GM19452 (cell line): Measurements from ENCODE around the gene CYP2A6.
A peak's percentile ranks its signal among the peaks of the same experiment; 100 is the strongest.

Source experiments
- ATAC-seq: cut with Tn5 transposase; IDR thresholded peaks from one replicate; pipeline ENCODE4 v1.9.1; 2021; ENCODE audit not compliant: unreplicated experiment

The CYP2A6 gene

DNA sequence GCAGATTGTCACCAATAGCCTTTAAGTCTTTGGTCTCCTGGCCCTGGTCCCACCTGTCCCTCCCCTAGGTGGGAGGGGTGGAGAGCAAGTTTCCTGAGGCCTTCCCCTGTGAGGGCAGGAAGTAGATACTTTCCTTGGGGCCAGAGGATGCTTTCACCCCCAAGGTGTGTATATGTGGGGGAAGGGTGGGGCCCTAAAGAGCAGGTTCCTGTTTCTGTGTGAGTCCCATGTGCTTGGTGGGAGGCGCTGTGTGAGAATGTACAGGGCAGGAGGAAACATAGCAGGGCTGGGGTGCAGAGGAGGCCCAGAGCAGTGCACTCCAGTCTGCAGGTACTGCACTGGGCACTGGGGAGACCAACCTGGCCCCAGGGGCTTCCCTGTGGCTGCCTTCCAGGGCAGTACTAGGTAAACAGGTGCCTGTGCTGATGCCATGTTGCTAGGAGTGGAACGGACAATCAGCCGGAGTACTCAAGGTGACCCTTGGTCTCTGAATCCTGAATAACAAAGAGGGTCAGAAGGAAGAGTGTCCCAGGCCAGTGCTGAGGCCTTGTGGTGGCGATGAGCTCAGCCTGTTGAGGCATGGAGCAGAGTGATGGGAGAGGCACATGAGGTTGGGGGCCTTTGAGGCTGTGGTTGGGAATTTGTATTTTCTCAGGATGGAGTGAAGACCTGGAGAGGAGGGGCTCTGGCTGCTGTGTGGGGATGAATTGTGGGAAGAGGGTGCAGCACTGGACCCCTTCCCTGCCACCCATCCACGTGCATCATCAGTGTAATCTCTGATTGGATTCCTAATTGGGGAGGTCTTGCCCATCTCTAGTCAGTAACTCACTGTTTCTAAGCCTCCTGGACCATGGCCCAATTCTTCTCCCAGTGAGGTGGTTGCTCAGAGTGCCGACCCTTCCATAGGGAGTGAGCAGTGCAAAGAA, 46.1 kb downstream of the CYP2A6 start:
- ATAC-seq, result no peak

DNA sequence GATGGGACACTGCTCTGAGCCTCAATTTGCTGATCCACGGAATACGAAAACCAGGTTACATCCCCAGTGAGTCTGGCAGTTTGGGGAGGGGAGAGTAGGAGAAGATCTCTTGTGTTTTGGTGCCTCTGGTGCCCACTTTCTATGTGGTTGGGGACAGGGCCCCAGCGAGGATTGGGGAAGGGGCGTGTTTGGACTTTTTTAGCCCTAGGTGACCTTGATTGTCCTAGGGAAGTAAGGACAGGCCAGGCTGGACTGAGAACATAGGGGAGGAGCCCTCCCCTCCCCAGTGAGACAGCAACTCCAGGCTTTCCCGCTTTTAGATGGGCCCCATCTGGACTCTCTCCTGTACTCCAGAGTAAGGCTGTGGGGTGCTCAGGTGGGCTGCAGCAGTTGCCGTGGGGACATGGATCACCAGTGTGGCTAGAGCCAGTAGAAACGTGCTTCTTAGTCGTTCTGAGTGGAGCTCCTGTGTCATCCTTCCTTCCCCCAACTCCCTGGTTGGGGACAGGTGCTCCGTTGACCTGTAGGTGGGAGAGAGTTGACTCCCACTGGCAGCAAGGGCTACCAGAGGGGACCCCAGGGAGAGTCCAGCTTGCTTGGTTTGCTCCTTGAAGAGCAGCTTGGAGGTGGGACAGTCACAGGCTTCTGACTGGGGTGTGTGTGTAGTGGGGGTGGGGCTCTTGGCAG, 46.9 kb downstream of the CYP2A6 start:
- ATAC-seq, result no peak

GRCh38 chr19:40802300-40803169, 47.7 kb downstream of the CYP2A6 start:
- ATAC-seq, result no peak

- ATAC-seq, result no peak
Measured at GRCh38 chr19:40801426-40802299, 48.6 kb downstream of the CYP2A6 start.

DNA sequence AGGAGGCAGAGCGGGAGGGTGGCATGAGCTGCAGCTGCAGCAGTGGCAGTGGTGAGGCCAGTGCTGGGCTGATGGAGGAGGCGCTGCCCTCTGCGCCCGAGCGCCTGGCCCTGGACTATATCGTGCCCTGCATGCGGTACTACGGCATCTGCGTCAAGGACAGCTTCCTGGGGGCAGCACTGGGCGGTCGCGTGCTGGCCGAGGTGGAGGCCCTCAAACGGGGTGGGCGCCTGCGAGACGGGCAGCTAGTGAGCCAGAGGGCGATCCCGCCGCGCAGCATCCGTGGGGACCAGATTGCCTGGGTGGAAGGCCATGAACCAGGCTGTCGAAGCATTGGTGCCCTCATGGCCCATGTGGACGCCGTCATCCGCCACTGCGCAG, 49.3 kb downstream of the CYP2A6 start:
- ATAC-seq, result no peak

DNA sequence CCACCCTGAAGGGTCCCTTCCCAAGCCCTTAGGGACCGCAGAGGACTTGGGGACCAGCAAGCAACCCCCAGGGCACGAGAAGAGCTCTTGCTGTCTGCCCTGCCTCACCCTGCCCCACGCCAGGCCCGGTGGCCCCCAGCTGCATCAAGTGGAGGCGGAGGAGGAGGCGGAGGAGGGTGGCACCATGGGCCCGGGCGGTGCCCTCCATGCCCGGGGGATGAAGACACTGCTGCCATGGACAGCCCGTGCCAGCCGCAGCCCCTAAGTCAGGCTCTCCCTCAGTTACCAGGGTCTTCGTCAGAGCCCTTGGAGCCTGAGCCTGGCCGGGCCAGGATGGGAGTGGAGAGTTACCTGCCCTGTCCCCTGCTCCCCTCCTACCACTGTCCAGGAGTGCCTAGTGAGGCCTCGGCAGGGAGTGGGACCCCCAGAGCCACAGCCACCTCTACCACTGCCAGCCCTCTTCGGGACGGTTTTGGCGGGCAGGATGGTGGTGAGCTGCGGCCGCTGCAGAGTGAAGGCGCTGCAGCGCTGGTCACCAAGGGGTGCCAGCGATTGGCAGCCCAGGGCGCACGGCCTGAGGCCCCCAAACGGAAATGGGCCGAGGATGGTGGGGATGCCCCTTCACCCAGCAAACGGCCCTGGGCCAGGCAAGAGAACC, 49.8 kb downstream of the CYP2A6 start:
- ATAC-seq, result no peak

DNA sequence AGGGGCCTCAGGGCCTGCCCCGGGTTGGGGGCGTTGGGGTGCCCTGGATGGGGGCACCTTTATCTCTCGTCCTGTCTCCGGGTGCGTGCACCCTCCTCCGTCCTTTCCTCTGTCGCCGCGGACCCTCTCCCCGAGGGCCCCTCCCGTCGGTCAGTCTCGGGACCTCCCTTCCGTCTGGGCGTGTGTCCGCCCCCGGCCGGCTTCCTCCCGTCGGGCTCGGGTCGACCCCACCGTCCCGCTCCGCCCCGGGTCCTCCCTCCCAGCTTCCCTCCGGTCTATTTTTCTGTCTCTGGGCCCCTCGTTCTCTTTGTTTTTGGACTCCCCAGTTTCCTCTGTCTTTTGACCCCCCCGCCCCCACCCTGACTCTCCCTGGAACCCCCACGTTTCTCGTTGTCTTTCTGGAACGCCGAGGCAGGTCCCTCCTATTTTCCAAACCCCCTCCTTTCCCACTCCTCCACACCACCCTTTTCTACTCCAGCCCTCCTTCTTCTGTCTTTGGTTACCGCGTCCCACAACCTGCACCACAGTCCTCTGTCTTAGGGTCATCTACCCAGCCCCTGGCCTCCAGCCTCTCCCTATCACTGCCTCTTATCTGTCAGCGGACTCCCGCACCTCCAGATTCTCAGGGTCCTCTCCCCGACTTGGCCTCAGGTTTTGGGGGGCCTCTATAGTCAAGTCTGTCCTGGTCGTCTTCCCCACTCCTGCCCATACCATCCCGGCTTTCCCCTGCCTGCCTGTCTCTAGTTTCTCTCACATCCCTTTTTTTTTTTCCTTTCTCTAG, 50.5 kb downstream of the CYP2A6 start:
- ATAC-seq, result no peak

GRCh38 chr19:40798683-40799557, 51.3 kb downstream of the CYP2A6 start, which contains the start of gene EGLN2:
TSS of gene EGLN2 (plus strand) at chr19:40799191. CDS start at chr19:40800573, 1,382 bp downstream.
- ATAC-seq, result peak; percentile 63

DNA sequence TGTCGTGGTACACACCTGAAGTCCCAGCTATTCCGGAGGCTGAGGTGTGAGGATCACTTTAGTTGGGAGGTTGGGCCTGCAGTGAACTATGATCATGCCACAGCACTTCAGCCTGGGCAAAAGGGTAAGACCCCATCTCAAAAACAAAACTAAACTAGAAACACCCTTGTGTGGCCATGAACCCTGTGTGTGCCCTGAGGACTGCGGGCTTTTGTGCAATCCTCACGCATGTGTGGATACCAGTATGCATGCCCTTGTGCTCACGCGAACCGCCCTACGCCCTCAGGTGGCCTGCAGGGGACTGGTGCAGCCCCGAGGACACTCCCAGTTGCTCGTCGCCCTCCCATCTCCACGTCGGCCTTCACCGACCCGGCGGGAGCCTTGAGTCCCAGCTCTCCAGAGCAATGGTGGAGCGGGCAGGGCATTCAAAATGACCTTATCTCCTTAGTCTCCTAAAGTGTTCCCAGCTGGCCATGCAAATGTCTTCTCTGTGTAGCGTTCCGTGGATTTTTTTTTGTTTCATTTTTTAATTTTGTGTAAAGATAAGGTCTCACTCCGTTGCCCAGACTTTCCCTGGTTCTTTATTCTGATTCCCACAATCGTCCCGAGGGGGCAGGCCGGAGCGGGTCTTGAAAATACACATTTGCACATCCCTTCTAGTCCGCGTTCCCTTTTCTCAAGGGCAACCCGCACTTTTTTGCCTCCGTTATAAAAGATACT, 52.1 kb downstream of the CYP2A6 start:
- no peak for ATAC-seq

DNA sequence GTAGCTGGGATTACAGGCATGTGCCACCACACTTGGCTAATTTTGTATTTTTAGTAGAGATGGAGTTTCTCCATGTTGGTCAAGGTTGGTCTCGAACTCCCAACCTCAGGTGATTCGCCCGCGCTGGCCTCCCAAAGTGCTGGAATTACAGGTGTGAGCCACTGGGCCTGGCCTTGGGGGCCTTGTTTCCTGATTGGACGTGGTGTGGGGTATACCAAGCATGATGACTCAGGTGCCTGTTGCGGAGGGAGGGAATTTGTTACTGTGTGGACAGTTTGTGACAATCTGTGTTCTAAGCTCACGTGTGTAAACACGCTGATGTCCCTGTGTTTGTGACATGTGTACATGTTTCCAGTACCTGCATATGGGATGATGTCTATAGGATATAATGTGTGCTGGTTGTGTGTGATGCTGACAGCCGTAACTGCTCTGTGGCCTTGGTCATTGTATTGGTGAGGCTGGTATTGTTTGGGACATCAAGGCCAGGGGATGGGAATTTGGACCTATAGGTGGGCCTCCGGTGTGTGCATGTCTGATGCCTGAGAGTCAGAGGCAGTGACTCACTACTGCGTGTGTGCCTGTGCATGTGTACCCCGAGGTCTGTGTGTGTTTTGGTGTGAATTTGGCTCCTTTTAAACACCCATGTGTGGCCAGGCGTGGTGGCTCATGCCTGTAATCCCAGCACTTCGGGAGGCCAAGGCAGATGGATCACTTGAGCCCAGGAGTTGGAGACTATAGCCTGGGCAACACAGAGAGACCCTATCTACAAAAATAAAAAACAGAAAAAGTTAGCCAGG, 52.9 kb downstream of the CYP2A6 start:
- no peak for ATAC-seq
